Astrocyte (in vitro differentiated cells and primary cell): ENCODE data around the gene MYL3.

ENCODE experiments used
- CTCF ChIP-seq: IDR thresholded peaks from 2 replicates; pipeline ENCODE4 v1.5.1; 2011; ENCODE audit warnings: low read depth, mild to moderate bottlenecking, inconsistent platforms, low read length, moderate library complexity; ENCODE audit not compliant: insufficient read depth
- EZH2 ChIP-seq: IDR thresholded peaks from 2 replicates; pipeline ENCODE4 v1.6.1; 2012; ENCODE audit warnings: mild to moderate bottlenecking, low read length, inconsistent platforms; ENCODE audit not compliant: insufficient read depth

GRCh38 chr3:46820852-46821251 is 42.4 kb downstream of the MYL3 start:
- TF ChIP-seq CTCF: no peak
- TF ChIP-seq EZH2: no peak
